Body of pancreas (tissue), 4 donors: ENCODE results near the gene GALNT16. TPM values are rescaled to one million over a fixed set of nuclear protein-coding genes. Genes with fewer than 3 reads are reported as not detected.
A peak's percentile ranks its signal among the peaks of the same experiment; 100 is the strongest.

Experiments used
- ATAC-seq: fragments of 150-250 bp; one replicate; pipeline ENCODE4 v1.9.1; 2016
- DNase-seq, 4 donors: peaks; one replicate each; pipeline ENCODE4 v3.0.0-alpha.2; 2019
- H3K27ac ChIP-seq, 4 donors: fragments of 200-600 bp; sonication (generic); 1 replicate in 3 of 4; 2 replicates in 1 of 4; pipeline versions ENCODE4 v1.5.1 to v1.6.1; 2016 to 2019; ENCODE audit warnings: mild to moderate bottlenecking in 1 of 4, mixed read lengths in 1 of 4, moderate library complexity in 1 of 4
- H3K27me3 ChIP-seq, 2 donors: fragments of 200-600 bp; sonication (generic); one replicate each; pipeline ENCODE4 v1.6.0; 2016; ENCODE audit warnings: mild to moderate bottlenecking in 1 of 2
- H3K36me3 ChIP-seq, 2 donors: fragments of 200-600 bp; sonication (generic); replicated peaks in 1 of 2; 2 replicates each; pipeline ENCODE4 v1.5.1; 2016; ENCODE audit warnings: low read depth in 2 of 2; ENCODE audit not compliant: insufficient read depth in 1 of 2
- H3K4me1 ChIP-seq: fragments of 200-600 bp; sonication (generic); one replicate; pipeline ENCODE4 v1.6.0; 2016
- H3K4me3 ChIP-seq, 2 donors: fragments of 200-600 bp; sonication (generic); 1 replicate in 1 of 2; 2 replicates in 1 of 2; pipeline ENCODE4 v1.5.1; 2016 to 2019
- H3K9me3 ChIP-seq, 3 donors: fragments of 200-600 bp; sonication (generic); 1 replicate in 2 of 3; 2 replicates in 1 of 3; pipeline ENCODE4 v1.5.1; 2016
- CTCF ChIP-seq, 7 experiments: fragments of 450-650 bp in 4 of 7; fragments of 200-600 bp in 3 of 7; sonication (generic) in 3 of 7; IDR thresholded peaks; one replicate each; pipeline ENCODE4 v1.5.1; 2016 to 2019; ENCODE audit warnings: antibody characterized with exemption in 7 of 7
- POLR2A ChIP-seq, 3 donors: fragments of 450-650 bp; IDR thresholded peaks; one replicate each; pipeline ENCODE4 v1.6.1; 2016; ENCODE audit warnings: antibody characterized with exemption in 3 of 3, mild to moderate bottlenecking in 2 of 3
- WGBS, 2 donors: methylation state at CpG; one replicate each; pipeline ENCODE4 v1.1.5; 2017; 5-methylcytosine and 5-hydroxymethylcytosine counted together
- intact Hi-C: fragments of 100-400 bp; cut with DNase I; formaldehyde crosslinking; loops from one replicate; pipeline ENCODE4 v1.15.1; 2023
- total RNA-seq, 2 donors: library from RNA; depleted of rRNA; stranded (reverse); fragments of >200 nt; gene quantifications; one replicate each; pipeline ENCODE4 v1.1.0, GENCODE V29; 2016

GALNT16 gene
- total RNA-seq, 2 donors from 2014 or later, result 1.3 to 5.6 TPM

- DNase-seq (no peak), ATAC-seq (no peak)
- intact Hi-C loops, result no loop called here
- Histone ChIP-seq H3K4me3 (peak overlapping the region; percentile 83 to 86), H3K4me1 (peaks cover 53% of the 10 kb centered on the region), H3K27me3 (no peaks in the 10 kb centered on the region), H3K27ac (no peak overlapping the region), H3K9me3 (no peaks in the 10 kb centered on the region), H3K36me3 (peaks cover 0 to 6% of the 10 kb centered on the region in 2 donors)
- 50 to 53% methylated on average over 8 of the region's 8 CpGs for WGBS, 2 donors
- TF ChIP-seq CTCF (IDR thresholded peaks at IDR 0.05), result no peak
- no peak for TF ChIP-seq POLR2A (IDR thresholded peaks at IDR 0.05)
Observed at GRCh38 chr14:69399750-69400149, 139.8 kb downstream of the GALNT16 start.

DNA sequence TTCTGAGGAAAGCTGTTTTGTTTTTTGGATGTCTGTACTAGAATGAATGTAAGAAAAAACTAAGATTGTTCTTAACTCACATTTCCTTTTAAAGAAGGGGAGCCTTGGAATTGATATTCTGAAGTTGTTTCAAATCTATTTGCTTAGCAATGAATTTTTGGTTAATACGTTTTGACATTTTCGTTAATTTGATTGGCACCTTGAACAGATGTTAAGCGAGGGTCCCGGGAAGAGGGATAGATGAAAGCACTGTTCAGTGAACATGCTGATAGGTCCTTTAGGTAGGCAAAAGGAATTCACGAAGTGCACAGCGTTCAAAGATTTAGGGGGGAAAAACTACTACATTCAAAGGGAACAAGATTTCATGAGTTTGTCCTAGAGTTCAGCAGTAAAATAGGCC, 140.2 kb downstream of the GALNT16 start:
- H3K4me3 ChIP-seq, result peak overlapping the region; percentile 10 to 86

GRCh38 chr14:69401841-69402240, 141.9 kb downstream of the GALNT16 start:
- Histone ChIP-seq H3K4me3 (no peak overlapping the region), H3K9me3 (no peaks in the 10 kb centered on the region), H3K4me1 (peaks cover 43% of the 10 kb centered on the region), H3K27ac (no peak overlapping the region), H3K36me3 (no peaks in the 10 kb centered on the region), H3K27me3 (no peaks in the 10 kb centered on the region)
- DNase-seq (no peak), ATAC-seq (no peak)
- no peak for TF ChIP-seq POLR2A (IDR thresholded peaks at IDR 0.05)
- no peak for TF ChIP-seq CTCF (IDR thresholded peaks at IDR 0.05)
- WGBS, 2 donors, result 43 to 55% methylated on average over 2 of the region's 2 CpGs
- intact Hi-C loops, result no loop called here

More for the DNA sequence above, 140.2 kb downstream of the GALNT16 start:
- H3K9me3 ChIP-seq, result no peaks in the 10 kb centered on the region
- peaks cover 53% of the 10 kb centered on the region for H3K4me1 ChIP-seq
- no peak for ATAC-seq
- TF ChIP-seq CTCF (IDR thresholded peaks at IDR 0.05), result no peak
- no peak for TF ChIP-seq POLR2A (IDR thresholded peaks at IDR 0.05)
- intact Hi-C loops, result no loop called here
- no peak overlapping the region for H3K27ac ChIP-seq
- WGBS, 2 donors, result 22% methylated on average over 6 of the region's 6 CpGs
- peaks cover 0 to 4% of the 10 kb centered on the region in 2 donors for H3K36me3 ChIP-seq
- DNase-seq, result no peak
- no peaks in the 10 kb centered on the region for H3K27me3 ChIP-seq

GRCh38 chr14:69404478-69404877, 144.5 kb downstream of the GALNT16 start:
- no peak for TF ChIP-seq POLR2A (IDR thresholded peaks at IDR 0.05)
- TF ChIP-seq CTCF (IDR thresholded peaks at IDR 0.05), result no peak
- intact Hi-C loops, result no loop called here
- no peaks in the 10 kb centered on the region for H3K27me3 ChIP-seq
- no peaks in the 10 kb centered on the region for H3K36me3 ChIP-seq
- no peaks in the 10 kb centered on the region for H3K9me3 ChIP-seq
- no peak for DNase-seq
- ATAC-seq, result no peak
- 79 to 82% methylated on average over 3 of the region's 3 CpGs for WGBS, 2 donors
- H3K4me3 ChIP-seq, result no peak overlapping the region
- peaks cover 44% of the 10 kb centered on the region for H3K4me1 ChIP-seq
- H3K27ac ChIP-seq, result no peak overlapping the region

GRCh38 chr14:69404883-69405282, 144.9 kb downstream of the GALNT16 start:
- Histone ChIP-seq H3K36me3 (no peaks in the 10 kb centered on the region), H3K9me3 (no peaks in the 10 kb centered on the region), H3K27me3 (no peaks in the 10 kb centered on the region), H3K4me1 (peaks cover 42% of the 10 kb centered on the region), H3K4me3 (no peak overlapping the region), H3K27ac (no peak overlapping the region)
- no peak for ATAC-seq
- 98 to 99% methylated on average over 5 of the region's 5 CpGs for WGBS, 2 donors
- no peak for DNase-seq
- TF ChIP-seq CTCF (IDR thresholded peaks at IDR 0.05) (no peak), POLR2A (IDR thresholded peaks at IDR 0.05) (no peak)
- intact Hi-C loops, result no loop called here
